Measurements from ENCODE around the gene FBXL12.

- TF ChIP-seq POLR2A (IDR thresholded peaks at IDR 0.05; ENCODE audit: low read depth, low read length) (no peak), CTCF (conservative IDR thresholded peaks at IDR 0.05; ENCODE audit: low read depth, low read length) (no peak), RAD21 (IDR thresholded peaks at IDR 0.05; ENCODE audit: low read length) (no peak), SMC3 (IDR thresholded peaks at IDR 0.05; ENCODE audit: low read depth, low read length) (no peak), CEBPB (IDR thresholded peaks at IDR 0.05; ENCODE audit: low read depth, low read length) (no peak), FOS (IDR thresholded peaks at IDR 0.05; ENCODE audit: low read depth, low read length) (no peak), MAFK (IDR thresholded peaks at IDR 0.05; ENCODE audit: low read depth, low read length) (no peak)
Measured at GRCh38 chr19:9856609-9857008, 37.7 kb upstream of the FBXL12 start.
